ENCODE results near the gene PRELP. TPM values are rescaled to one million over a fixed set of nuclear protein-coding genes. Genes with fewer than 3 reads are reported as not detected.

Gene PRELP
- total and polyA plus RNA-seq, 2 of the 8 experiments (the other 6 are each of a cell fraction or from before 2014, with no cell fraction given), result 0.13 to 0.23 TPM

DNA sequence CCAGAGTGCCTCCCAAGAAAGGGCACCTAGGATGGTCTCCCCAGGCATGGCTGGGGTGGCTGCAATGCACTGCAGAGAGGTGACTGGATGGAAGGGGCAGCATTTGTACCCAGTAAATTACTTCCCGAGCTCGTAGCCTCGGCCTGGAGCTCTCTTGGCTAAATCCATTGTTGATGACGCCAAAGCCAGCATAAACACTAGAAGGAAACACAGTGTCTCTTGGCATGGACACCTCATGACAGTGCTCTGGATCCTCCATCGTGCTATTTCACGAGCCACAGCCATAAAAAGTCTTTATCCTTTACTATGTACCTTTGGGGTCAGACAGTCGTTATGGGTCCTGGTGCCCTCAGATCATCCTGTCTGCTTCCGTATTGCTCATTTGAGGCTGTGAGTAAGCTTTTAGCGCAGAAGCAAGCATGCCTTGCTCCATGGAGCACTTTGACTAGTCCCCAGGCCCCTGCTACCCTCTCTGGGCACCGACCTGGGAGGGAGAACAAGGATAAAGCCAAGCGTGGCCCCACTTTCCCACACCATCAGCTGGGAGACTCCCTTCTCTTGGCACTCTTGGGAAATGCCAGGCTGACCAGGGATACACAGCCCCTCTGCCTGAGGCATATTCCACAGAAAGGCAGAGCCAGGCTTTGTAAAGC lies 10.3 kb upstream of the PRELP start:
- Histone ChIP-seq H2AFZ (ENCODE audit: low read length) (no peak overlapping the region), H2BK5ac (ENCODE audit: low read depth, low read length) (no peak overlapping the region), H4K8ac (ENCODE audit: extremely low read depth, insufficient read depth, low read length) (peak overlapping the region; percentile 62; the same call in 1 of the 2 replicates), H3K27me3 (replicated peaks in 1 of 4; ENCODE audit: control insufficient read depth in 3 of 4, extremely low read depth in 1 of 4, insufficient read depth in 3 of 4, low read length in 3 of 4) (no peaks in the 10 kb centered on the region; a peak in 1 of 7 replicates), H3K9me3 (ENCODE audit: insufficient read depth in 2 of 2, low read depth in 1 of 2, low read length in 1 of 2) (no peaks in the 10 kb centered on the region), H3K23me2 (ENCODE audit: low read depth, low read length) (no peaks in the 10 kb centered on the region), H3K14ac (ENCODE audit: insufficient read length) (no peak overlapping the region), H2BK12ac (ENCODE audit: low read depth, low read length) (peak overlapping the region; percentile 60; the same call in 1 of the 2 replicates), H3K27ac (ENCODE audit: low read depth, low read length) (no peak overlapping the region), H3K9ac (replicated peaks in 1 of 4; ENCODE audit: extremely low read depth in 1 of 4, low read depth in 3 of 4, low read length in 3 of 4) (no peak overlapping the region), H3K79me2 (ENCODE audit: control insufficient read depth in 1 of 2, insufficient read depth in 2 of 2, low read length in 2 of 2) (no peaks in the 10 kb centered on the region), H2AK5ac (ENCODE audit: low read depth, low read length) (no peak overlapping the region), H4K91ac (replicated peaks; ENCODE audit: insufficient read length, low read length) (peak overlapping the region; percentile 51), H4K5ac (ENCODE audit: insufficient read length, low read depth, low read length) (no peak overlapping the region), H2BK15ac (ENCODE audit: low read length) (0 out of 2 replicates have a peak overlapping the region, but pooled peaks have one; percentile 31), H2BK20ac (ENCODE audit: low read length) (no peak overlapping the region), H3K36me3 (ENCODE audit: control insufficient read depth in 2 of 4, insufficient read depth in 4 of 4, low read length in 3 of 4) (no peaks in the 10 kb centered on the region), H4K20me1 (replicated peaks in 1 of 2; ENCODE audit: control insufficient read depth in 1 of 2, insufficient read depth in 2 of 2, low read length in 2 of 2) (no peaks in the 10 kb centered on the region), H3K4me2 (ENCODE audit: insufficient read depth in 1 of 2, low read depth in 2 of 2, low read length in 2 of 2) (no peak overlapping the region), H2BK120ac (replicated peaks; ENCODE audit: low read depth, low read length) (no peak overlapping the region), H3K23ac (ENCODE audit: insufficient read length) (no peak overlapping the region), H3K79me1 (ENCODE audit: low read depth, low read length) (no peaks in the 10 kb centered on the region), H3K4ac (replicated peaks; ENCODE audit: insufficient read length, low read depth, low read length) (no peak overlapping the region), H3K18ac (ENCODE audit: extremely low read depth, low read length) (peak overlapping the region; percentile 38; the same call in 1 of the 2 replicates), H3K4me3 (ENCODE audit: extremely low read depth in 1 of 4, insufficient read depth in 2 of 4, low read depth in 3 of 4, low read length in 4 of 4) (no peak overlapping the region), H3K4me1 (replicated peaks in 1 of 4; ENCODE audit: control insufficient read depth in 3 of 4, insufficient read depth in 4 of 4, low read length in 3 of 4) (peaks cover 0 to 10% (median 3%) of the 10 kb centered on the region in 4 experiments; a peak in 4 of 7 replicates), H3K56ac (replicated peaks; ENCODE audit: insufficient read length, low read depth, low read length) (no peak overlapping the region)
- no peak for DNase-seq (ENCODE audit: low read depth in 1 of 2, low spot score in 2 of 2)
- ChIA-PET CTCF (ENCODE audit: partially characterized antibody) (interaction anchor here (0.7 to 23.5 kb wide), 13 partner anchors 11 to 249 kb away, joined by 3 to 330 read pairs (median 5); partner anchors contain the start of genes FMOD and PRELP), POLR2A (ENCODE audit: partially characterized antibody) (no interaction called here)
- no peak for FAIRE-seq
- TF ChIP-seq PHF8 (conservative IDR thresholded peaks at IDR 0.05; ENCODE audit: low read depth, low read length) (no peak), ZNF274 (IDR thresholded peaks at IDR 0.05; ENCODE audit: borderline replicate concordance, extremely low read depth, low read length) (no peak), SP2 (IDR thresholded peaks at IDR 0.05; ENCODE audit: low read length) (no peak), BRCA1 (IDR thresholded peaks at IDR 0.05; ENCODE audit: low read depth, low read length) (no peak), GTF2F1 (IDR thresholded peaks at IDR 0.05; ENCODE audit: borderline replicate concordance, low read depth, low read length) (no peak), RXRA (IDR thresholded peaks at IDR 0.05; ENCODE audit: insufficient read depth, low read depth, low read length) (no peak), SAP30 (IDR thresholded peaks at IDR 0.05; ENCODE audit: insufficient read depth, insufficient replicate concordance, low read length) (no peak), CHD2 (IDR thresholded peaks at IDR 0.05; ENCODE audit: low read length) (no peak), RFX5 (IDR thresholded peaks at IDR 0.05; ENCODE audit: borderline replicate concordance, low read depth, low read length) (no peak)
- WGBS, 2 experiments (ENCODE audit: extremely low coverage in 1 of 2, insufficient coverage in 1 of 2, insufficient read length in 1 of 2, insufficient replicate concordance in 2 of 2, low coverage in 1 of 2, low lambda C conversion rate in 2 of 2, missing lambda C conversion rate in 1 of 2), result 91% methylated on average over 11 of the region's 11 CpGs; no CpG with 5 or more reads in 1 of the 2 experiments
